ENCODE measurements around the gene CRYBG2. TPM values are rescaled to one million over a fixed set of nuclear protein-coding genes. Genes with fewer than 3 reads are reported as not detected.
A peak's percentile ranks its signal among the peaks of the same experiment; 100 is the strongest.

Gene CRYBG2
- total and polyA plus RNA-seq, 2 of the 13 experiments (the other 11 are each of a cell fraction or from before 2014, with no cell fraction given), result 1.3 to 2.9 TPM

DNA sequence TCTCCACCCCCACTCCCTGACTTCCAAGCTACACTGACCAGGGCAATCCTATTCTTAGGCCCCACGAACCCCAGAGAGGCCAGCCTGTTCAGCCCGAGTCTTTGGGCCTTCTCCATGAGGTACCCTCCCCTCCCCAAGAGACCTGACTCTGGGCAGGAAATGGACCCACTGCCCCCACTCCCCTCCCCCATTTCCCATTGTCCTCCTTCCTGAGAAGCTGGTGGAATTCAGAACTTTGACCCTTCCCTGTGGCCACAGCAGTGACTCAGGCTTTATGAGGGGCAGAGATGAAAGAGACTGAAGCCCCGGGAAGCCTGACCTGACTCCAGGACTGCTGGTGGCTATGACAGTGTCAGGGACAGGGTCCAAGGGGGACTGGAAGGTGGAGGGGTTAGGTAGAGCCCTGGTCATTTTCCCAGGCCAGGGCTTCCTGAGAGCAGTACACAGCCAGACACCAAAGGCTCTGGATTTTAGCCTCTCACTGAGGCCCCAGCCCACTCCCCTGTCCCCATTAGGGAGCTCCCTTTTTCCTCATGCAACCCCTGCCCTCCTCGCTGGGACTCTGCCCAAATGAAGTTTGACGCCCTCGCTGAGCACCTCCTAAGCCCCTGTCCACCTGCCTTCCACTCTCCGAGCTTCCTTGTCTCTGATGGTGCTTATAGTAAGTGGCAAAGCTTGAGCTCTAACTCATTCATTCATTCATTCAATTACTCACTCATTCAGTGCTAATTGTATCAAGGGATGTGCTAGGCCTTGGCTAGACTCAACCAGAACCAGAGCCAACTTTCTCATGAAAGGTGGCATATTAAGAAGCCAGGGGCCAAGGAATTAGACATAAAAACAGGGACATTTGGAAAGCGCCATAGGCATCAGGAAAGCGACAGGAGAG lies 3.0 kb downstream of the CRYBG2 start (continued):
- TF ChIP-seq, protein P1, sequence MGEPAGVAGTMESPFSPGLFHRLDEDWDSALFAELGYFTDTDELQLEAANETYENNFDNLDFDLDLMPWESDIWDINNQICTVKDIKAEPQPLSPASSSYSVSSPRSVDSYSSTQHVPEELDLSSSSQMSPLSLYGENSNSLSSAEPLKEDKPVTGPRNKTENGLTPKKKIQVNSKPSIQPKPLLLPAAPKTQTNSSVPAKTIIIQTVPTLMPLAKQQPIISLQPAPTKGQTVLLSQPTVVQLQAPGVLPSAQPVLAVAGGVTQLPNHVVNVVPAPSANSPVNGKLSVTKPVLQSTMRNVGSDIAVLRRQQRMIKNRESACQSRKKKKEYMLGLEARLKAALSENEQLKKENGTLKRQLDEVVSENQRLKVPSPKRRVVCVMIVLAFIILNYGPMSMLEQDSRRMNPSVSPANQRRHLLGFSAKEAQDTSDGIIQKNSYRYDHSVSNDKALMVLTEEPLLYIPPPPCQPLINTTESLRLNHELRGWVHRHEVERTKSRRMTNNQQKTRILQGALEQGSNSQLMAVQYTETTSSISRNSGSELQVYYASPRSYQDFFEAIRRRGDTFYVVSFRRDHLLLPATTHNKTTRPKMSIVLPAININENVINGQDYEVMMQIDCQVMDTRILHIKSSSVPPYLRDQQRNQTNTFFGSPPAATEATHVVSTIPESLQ (CRISPR knock-in tag; conservative IDR thresholded peaks at IDR 0.05), result peak; percentile 90; the same call in 1 of the 2 replicates
- TF ChIP-seq ATRX (CRISPR knock-in tag; IDR thresholded peaks at IDR 0.05; ENCODE audit: borderline replicate concordance), result no peak
- TF ChIP-seq, protein P2, sequence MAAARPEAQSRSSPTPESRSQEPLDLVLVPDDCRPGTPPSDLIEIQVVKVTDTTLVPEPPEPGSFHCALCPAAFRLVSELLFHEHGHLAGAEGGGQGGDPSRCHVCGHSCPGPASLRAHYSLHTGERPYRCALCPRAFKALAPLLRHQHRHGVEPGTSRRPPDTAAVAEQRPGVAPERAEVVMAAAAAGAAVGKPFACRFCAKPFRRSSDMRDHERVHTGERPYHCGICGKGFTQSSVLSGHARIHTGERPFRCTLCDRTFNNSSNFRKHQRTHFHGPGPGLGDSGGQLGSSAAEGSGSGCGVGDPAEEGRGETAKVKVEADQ (CRISPR knock-in tag; IDR thresholded peaks at IDR 0.05; ENCODE audit: borderline replicate concordance), result peak; percentile 48; the same call in 1 of the 2 replicates
- TF ChIP-seq RFXANK (CRISPR knock-in tag; IDR thresholded peaks at IDR 0.05), result 0 out of 2 replicates have a peak, but pooled peaks have one; percentile 69
- no peak for TF ChIP-seq ZNF841 (CRISPR knock-in tag; IDR thresholded peaks at IDR 0.05; ENCODE audit: borderline replicate concordance)
- TF ChIP-seq, protein P3, sequence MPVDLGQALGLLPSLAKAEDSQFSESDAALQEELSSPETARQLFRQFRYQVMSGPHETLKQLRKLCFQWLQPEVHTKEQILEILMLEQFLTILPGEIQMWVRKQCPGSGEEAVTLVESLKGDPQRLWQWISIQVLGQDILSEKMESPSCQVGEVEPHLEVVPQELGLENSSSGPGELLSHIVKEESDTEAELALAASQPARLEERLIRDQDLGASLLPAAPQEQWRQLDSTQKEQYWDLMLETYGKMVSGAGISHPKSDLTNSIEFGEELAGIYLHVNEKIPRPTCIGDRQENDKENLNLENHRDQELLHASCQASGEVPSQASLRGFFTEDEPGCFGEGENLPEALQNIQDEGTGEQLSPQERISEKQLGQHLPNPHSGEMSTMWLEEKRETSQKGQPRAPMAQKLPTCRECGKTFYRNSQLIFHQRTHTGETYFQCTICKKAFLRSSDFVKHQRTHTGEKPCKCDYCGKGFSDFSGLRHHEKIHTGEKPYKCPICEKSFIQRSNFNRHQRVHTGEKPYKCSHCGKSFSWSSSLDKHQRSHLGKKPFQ (CRISPR knock-in tag; IDR thresholded peaks at IDR 0.05; ENCODE audit: insufficient replicate concordance), result peak; percentile 71
- TF ChIP-seq, protein P4, sequence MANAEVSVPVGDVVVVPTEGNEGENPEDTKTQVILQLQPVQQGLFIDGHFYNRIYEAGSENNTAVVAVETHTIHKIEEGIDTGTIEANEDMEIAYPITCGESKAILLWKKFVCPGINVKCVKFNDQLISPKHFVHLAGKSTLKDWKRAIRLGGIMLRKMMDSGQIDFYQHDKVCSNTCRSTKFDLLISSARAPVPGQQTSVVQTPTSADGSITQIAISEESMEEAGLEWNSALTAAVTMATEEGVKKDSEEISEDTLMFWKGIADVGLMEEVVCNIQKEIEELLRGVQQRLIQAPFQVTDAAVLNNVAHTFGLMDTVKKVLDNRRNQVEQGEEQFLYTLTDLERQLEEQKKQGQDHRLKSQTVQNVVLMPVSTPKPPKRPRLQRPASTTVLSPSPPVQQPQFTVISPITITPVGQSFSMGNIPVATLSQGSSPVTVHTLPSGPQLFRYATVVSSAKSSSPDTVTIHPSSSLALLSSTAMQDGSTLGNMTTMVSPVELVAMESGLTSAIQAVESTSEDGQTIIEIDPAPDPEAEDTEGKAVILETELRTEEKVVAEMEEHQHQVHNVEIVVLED (CRISPR knock-in tag; IDR thresholded peaks at IDR 0.05; ENCODE audit: borderline replicate concordance), result 0 out of 2 replicates have a peak, but pooled peaks have one; percentile 51
- TF ChIP-seq, protein P5, sequence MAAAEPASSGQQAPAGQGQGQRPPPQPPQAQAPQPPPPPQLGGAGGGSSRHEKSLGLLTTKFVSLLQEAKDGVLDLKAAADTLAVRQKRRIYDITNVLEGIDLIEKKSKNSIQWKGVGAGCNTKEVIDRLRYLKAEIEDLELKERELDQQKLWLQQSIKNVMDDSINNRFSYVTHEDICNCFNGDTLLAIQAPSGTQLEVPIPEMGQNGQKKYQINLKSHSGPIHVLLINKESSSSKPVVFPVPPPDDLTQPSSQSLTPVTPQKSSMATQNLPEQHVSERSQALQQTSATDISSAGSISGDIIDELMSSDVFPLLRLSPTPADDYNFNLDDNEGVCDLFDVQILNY (CRISPR knock-in tag; conservative IDR thresholded peaks at IDR 0.05), result no peak
- TF ChIP-seq, protein P6, sequence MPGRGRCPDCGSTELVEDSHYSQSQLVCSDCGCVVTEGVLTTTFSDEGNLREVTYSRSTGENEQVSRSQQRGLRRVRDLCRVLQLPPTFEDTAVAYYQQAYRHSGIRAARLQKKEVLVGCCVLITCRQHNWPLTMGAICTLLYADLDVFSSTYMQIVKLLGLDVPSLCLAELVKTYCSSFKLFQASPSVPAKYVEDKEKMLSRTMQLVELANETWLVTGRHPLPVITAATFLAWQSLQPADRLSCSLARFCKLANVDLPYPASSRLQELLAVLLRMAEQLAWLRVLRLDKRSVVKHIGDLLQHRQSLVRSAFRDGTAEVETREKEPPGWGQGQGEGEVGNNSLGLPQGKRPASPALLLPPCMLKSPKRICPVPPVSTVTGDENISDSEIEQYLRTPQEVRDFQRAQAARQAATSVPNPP (CRISPR knock-in tag; IDR thresholded peaks at IDR 0.05), result 0 out of 2 replicates have a peak, but pooled peaks have one; percentile 39
- TF ChIP-seq, protein P7, sequence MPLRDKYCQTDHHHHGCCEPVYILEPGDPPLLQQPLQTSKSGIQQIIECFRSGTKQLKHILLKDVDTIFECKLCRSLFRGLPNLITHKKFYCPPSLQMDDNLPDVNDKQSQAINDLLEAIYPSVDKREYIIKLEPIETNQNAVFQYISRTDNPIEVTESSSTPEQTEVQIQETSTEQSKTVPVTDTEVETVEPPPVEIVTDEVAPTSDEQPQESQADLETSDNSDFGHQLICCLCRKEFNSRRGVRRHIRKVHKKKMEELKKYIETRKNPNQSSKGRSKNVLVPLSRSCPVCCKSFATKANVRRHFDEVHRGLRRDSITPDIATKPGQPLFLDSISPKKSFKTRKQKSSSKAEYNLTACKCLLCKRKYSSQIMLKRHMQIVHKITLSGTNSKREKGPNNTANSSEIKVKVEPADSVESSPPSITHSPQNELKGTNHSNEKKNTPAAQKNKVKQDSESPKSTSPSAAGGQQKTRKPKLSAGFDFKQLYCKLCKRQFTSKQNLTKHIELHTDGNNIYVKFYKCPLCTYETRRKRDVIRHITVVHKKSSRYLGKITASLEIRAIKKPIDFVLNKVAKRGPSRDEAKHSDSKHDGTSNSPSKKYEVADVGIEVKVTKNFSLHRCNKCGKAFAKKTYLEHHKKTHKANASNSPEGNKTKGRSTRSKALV (CRISPR knock-in tag; IDR thresholded peaks at IDR 0.05), result no peak
- 0 out of 2 replicates have a peak, but pooled peaks have one; percentile 38 for TF ChIP-seq LCORL (IDR thresholded peaks at IDR 0.05)
- peak; percentile 97 for TF ChIP-seq LCORL (CRISPR knock-in tag; IDR thresholded peaks at IDR 0.05)
- TF ChIP-seq ZNF224 (CRISPR knock-in tag; IDR thresholded peaks at IDR 0.05), result no peak
- TF ChIP-seq, protein P8, sequence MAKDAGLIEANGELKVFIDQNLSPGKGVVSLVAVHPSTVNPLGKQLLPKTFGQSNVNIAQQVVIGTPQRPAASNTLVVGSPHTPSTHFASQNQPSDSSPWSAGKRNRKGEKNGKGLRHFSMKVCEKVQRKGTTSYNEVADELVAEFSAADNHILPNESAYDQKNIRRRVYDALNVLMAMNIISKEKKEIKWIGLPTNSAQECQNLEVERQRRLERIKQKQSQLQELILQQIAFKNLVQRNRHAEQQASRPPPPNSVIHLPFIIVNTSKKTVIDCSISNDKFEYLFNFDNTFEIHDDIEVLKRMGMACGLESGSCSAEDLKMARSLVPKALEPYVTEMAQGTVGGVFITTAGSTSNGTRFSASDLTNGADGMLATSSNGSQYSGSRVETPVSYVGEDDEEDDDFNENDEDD (CRISPR knock-in tag; IDR thresholded peaks at IDR 0.05; ENCODE audit: borderline replicate concordance), result peak; percentile 60; the same call in 1 of the 2 replicates
- TF ChIP-seq RARA (CRISPR knock-in tag; IDR thresholded peaks at IDR 0.05), result peak; percentile 90
